HG03108 (cell line): ENCODE measurements around the gene ERI2.

Experiments used
- ATAC-seq: cut with Tn5 transposase; IDR thresholded peaks from one replicate; pipeline ENCODE4 v1.9.1; 2021; ENCODE audit warnings: moderate library complexity; ENCODE audit not compliant: unreplicated experiment

Gene ERI2, protein sequence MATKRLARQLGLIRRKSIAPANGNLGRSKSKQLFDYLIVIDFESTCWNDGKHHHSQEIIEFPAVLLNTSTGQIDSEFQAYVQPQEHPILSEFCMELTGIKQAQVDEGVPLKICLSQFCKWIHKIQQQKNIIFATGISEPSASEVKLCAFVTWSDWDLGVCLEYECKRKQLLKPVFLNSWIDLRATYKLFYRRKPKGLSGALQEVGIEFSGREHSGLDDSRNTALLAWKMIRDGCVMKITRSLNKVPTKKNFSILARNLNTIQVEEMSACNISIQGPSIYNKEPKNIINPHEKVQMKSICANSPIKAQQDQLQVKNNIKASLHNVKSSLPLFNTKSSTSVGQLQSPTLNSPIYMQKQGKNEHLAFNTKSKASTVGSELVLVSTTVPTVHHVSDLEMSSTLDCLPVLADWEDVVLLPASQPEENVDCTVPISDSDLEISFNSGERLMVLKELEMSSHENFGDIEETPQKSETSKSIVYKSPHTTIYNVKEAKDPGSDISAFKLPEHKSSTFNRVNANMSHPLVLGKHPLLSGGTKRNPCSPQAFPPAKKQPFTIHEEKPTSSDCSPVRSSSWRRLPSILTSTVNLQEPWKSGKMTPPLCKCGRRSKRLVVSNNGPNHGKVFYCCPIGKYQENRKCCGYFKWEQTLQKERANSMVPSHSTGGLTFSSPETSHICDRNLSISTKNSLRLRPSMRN

DNA sequence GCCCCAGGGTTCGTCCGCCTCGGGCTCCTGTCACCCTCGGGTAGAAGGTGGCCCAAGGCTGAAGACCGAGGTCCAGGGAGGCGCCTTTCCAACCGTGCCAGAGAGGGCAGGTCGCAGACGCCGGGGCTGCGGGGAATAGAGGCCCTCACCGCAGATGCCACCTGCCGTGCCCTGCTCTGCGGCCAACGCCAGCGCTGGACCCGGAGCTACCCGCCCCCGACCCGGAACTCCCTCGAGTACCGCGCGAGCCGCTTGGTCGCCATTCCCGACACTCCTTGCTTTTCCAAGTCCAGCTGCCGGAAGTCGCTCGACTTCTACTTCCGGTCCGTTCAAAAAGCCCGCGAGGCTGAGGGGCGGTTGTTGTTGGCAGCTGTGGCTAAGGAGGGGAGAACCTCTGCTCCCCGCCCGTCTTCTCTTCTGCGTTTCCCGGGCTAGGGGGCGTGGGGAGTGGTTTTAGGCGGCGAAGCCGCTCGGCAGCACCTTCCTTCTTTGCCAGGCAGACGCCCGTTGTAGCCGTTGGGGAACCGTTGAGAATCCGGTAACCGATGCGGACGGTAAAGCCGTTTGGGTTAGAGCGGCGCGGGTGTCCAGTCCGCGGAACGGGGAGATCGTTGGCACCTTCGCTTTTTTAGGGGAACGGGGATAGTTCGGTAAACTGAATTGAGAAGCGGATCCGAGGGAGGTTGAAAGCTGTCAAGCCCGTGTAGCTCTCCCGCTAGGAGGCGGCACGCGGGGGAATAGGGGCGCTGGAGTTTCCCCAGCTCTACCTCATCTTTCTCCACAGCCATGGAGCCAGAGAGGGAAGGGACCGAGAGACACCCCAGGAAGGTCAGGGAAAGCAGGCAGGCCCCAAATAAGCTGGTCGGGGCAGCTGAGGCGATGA is at the start of gene ERI2, which contains the start of gene REXO5:
ERI2 (minus strand) TSS at position 305 of the 883 bp plus-strand sequence; CDS start at position 263, 42 bp downstream.
REXO5 (plus strand) TSS at position 360 of the 883 bp plus-strand sequence; CDS start at position 787, 427 bp downstream.
- ATAC-seq, result peak; percentile 67

DNA sequence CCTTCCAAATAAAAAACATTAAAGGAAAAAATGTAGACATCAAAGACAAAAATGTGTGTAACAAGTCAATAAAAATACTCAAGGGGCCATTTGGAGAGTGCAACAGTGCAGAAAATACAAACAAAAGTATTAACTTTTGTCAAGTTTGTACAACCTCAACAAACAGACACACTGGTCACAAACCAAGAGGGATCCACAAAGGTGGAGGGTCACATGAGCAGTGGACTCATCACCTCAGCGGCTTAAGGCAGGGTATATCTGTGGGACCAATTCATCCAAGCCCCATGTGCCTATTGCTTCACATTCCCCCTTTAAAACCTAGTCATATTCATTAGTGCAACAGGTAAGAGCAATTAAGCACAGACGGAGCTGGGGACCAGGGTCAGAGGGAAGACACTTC is 48.7 kb upstream of the ERI2 start:
- ATAC-seq, result no peak

DNA sequence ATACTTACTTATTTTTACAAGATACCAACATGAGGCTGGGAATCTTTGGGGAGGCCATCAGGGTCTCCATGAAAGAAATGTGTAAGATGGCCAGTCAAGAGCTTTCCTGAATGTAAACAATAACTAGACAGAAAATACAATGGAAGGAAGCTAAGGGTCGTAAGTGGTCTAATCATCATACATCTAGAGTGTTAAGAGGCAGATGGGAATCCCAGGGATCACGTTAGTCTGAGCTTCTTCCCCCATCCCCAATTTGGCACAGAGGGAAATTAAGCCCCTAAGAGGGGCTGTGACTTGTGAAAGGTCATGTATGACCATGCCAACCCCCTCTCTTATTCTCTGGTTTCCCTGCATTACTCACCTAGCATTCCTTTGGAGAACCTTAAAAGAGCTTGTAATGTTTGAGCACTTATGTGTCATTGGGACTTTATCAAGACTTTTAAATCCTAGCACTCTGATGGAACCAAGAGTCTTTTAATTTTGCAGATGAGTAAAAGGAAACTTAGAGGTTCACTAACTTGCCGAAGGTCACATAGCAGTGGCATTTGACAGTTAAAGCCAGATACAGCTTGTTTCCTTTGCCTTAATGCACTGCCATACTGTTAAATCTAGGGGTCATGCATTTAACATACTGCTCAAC is 47.8 kb upstream of the ERI2 start:
- no peak for ATAC-seq

DNA sequence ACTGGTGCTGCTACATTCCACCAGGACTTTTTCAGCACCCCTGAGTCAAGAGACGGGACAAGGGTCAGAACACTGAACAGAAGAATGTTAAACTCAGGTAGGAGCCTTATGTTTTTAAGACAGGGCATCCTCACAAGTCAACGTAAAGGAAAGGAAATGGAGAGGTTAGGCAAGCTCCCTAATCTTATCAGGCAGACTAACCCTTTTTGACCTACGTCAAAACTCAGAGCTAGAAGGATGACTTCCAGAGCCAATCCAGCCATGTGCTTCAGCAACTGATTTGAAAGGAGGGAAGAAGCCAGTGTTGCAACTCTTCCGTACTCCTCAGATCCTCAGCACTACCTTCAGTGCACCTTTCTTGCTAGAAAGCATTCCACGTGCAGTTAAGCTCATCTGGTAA is 46.9 kb upstream of the ERI2 start:
- no peak for ATAC-seq

DNA sequence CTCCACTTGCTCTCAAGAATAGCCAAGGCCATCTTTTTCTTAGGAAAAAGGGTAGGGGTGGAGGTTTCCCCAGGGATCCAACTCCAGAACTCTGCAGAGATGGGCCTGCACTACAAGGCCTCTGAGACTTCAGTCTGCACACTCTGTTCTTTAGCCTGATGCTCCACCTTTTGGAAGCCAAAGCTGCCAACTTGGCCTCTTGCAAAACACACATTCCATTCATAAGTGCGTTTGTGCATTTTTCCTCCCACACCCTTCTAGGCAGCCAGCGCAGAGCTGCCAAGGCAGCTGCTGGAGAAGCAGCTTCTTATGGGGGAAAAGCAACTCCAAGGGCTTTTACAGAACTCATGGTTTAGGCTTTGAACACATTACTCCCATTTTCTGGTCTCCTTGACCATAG is 45.3 kb upstream of the ERI2 start:
- ATAC-seq, result no peak

DNA sequence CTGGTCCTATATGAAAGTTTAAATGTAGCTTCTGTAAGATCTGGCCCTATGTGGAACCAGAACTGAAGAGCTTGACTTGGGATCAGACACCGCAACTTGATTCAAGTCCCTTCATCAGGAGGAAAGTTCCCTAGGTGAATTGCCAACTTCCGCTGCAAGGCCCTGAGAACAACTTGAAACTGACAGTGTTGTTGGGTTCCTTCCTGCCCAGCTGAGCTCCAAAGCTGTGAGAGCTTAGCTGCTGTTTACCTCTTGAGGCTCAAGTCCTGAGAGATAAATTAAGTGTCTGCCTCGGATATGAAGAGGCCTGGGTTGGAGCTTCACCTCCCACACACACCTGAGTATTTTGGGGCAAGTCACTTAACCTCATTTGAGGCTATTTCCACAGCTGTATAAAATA is 44.7 kb upstream of the ERI2 start:
- ATAC-seq, result no peak

DNA sequence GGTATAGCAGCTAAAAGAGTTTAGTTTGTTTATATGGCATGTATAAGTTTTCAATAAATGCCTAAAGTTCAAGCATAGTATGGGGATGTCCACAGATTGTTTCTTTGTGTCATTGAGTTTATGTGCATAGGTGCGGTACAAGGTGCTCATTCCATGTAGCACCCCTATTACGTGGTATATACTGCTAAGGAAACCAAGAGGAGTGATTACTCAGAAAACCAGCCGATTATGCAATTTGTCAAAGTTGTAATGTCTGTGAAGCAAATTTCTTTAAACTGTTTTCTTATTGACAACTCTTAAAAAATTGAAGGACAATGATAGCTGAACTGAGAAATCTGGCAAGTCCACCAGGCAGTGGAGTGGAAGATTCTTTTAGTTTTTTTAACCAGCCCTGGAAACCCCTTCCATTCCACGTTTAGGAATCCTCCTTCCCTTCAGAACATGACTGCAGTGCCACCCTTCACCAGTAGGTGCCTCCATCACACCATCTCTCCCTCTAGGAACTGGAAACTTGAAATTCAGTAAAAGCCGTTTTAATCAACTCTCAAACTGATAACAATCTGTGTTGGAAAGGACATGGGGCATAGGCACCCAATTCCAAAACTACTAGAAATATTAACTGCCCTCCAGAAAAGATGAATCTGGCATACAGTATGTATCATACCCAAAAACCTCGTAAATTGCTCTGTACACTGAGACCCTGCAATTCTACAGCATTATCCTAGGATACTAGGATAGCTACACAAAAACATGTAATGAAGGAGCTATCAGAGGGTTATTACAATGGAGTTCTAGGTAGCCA is 43.5 kb upstream of the ERI2 start:
- no peak for ATAC-seq

DNA sequence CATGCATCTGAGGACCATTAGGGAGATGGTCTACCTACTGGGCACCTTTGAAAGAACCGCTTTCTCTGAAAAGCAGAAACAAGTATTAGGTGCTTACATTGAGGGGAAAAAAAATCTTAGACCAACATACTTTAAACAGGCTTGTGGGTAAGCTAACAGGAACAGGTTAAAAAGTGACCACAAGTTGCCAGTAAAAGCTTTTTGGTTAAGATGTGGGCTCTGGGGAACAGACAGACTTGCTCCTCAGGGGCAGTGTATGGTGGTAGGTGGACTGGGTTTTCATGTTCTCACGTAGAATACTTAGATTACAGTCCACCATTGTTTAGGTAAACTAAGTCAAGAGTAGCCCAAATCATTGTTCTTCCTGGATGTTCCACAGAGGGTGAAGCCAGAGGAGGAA is 41.3 kb upstream of the ERI2 start:
- ATAC-seq, result no peak

DNA sequence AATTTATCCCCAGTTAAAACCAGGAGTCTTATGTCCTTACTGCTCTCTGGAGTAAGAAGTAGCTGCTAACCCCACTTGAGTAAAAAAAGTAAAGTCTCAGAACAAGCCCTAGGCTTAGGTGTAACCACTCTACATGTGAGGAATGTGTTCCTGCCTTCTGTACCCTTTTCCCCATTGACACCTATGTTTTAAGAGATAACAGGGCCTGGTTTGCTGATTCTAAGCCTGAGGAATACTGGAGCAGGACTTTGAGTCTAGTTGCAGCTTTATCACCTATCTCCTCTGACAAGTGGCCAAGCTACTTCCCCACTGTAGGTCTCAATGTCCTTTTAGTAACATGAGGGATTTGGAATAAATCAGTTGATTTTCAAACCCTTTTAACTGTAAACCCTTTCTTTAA is 40.3 kb upstream of the ERI2 start:
- ATAC-seq, result no peak

DNA sequence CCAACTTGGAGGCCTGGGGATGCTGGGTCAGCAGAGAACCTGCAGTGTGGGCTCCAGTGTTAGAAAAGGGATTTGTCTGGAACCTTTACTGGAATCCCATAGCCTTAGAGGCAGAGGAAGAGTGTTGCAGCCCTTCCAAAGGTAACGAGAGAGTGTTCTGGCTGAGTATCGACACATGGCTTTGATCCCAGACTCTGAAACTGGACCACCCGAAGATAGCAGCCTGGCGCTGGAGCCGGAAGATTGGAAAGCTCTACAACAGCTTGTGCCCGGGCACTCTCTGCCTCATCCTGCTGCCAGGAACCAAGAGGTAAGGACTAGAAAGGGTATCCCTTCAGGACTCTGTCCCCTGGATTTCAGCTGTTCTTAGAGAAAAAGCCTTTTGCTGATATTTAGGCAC is 39.8 kb upstream of the ERI2 start:
- no peak for ATAC-seq

DNA sequence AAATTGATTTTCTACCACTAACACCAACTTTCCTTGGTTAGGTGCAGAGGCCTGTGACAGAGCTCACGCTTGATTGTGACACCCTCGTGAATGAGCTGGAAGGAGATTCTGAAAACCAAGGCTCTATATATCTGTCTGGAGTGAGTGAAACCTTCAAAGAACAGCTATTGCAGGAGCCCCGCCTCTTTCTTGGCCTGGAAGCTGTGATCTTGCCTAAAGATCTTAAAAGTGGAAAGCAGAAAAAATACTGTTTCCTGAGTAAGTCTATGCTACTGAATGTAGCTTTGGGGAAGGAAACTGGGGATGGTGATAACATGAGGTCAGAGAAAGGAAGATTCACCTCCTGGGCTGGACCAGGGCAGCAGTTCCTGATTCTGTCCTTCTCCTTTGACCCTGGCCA is 38.3 kb upstream of the ERI2 start:
- ATAC-seq, result no peak

DNA sequence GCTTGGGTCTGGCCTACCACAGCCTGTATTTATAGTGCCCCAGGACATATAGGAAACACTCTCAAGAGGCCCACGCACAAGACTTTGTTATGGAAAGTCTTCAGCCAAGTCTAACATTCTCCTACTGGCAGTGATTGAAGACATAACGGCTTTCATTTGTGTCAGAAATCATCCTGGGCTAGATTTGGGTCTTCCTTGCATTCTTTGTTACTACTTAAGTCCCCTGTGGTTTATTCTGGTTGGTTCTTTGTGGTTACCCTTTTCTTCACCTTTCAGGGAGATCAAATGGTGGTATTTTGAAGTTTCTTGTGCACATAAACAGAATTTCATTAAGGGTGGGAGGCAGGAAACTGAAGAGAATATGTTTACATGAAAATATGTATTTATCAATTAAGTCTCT is 37.8 kb upstream of the ERI2 start:
- ATAC-seq, result no peak

DNA sequence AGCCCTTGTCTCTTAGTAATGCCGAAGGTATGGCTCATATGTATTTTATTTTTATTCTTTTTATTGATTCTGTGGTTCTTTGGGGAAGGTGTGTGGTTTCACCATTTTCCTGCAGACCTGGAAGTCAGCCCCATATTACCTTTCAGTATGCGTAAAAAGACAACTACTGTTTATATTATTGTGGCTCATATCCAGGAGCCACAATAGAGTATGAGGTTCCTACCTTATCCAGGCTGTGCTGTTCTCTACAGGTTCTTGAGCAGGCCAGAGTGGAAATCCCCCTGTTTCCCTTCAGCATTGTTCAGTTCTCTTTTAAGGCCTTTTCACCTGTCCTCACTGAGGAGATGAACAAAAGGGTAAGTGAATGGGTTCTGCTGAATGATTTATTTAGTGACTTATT is 33.2 kb upstream of the ERI2 start:
- ATAC-seq, result no peak

DNA sequence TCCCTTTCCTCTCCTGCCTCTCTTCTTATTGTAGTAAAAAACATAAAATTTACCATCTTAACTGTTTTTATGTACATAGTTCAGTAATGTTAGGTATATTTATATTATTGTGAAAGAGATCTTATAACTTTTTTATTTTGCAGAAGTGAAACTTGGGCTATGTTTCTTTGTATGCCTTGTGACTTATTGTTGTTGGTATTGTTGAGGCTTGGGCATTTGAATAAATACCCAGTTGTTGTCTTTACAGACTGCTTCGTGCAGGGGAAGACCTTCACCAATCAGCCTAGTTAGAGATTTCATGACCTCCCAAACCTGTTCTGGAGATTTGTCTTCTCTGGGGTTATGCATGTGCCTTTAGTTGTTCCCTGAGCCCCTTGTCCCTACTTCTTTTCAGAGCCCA is 32.0 kb upstream of the ERI2 start:
- no peak for ATAC-seq

DNA sequence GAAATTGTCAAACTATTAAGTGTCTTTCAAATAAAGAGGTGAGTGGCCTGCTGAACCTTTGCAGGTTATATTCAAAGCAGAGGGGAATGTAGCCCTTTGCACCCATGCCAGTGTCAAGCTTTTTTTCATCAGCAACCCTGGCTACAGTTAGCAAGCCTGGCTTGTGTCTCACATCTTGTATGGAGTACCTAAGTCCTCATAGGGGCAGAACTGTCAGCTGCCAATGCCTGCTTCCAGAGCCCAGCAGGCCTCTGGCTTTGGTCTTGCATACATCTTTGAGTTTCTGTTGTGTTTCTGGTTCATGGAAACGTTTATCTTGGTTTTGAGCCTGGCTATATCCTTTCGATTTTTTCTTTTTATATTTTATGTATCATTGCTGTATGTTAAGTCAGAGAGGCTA is 26.8 kb upstream of the ERI2 start:
- ATAC-seq, result no peak

DNA sequence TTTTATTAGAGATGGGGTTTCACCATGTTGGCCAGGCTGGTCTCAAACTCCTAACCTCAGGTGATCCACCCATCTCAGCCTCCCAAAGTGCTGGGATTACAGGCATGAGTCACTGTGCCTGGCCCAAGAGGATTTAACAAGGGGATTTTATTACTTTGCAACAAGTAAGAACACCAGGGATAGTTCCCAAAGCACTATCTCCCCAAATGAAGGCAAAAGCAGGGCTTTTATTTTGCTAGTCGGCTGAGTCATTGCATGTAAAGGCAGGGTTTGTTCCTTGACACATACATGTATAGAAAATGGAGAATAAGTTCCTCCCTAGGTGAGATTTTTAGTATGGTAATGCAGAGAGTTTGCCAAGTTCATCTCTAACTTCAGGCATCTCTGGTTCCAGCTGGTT is 24.1 kb upstream of the ERI2 start:
- ATAC-seq, result no peak

DNA sequence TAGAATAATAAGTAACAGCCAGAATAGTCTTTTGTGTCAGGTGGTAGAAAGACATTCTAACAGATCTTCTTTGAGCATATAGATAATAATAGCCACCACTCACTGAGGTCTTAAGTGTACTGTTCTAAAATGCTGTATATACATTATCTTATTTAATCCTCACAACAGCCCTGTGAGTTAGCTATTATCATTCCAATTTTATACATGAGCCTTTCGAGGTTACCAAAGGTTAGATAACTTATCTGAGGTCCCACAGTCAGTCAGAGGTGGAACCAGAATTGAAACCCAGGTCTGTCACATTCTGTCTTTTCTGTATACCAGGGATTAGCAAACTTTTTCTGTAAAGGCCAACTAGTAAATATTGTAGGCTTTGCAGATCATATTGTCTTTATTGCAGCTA is 23.3 kb upstream of the ERI2 start:
- no peak for ATAC-seq

DNA sequence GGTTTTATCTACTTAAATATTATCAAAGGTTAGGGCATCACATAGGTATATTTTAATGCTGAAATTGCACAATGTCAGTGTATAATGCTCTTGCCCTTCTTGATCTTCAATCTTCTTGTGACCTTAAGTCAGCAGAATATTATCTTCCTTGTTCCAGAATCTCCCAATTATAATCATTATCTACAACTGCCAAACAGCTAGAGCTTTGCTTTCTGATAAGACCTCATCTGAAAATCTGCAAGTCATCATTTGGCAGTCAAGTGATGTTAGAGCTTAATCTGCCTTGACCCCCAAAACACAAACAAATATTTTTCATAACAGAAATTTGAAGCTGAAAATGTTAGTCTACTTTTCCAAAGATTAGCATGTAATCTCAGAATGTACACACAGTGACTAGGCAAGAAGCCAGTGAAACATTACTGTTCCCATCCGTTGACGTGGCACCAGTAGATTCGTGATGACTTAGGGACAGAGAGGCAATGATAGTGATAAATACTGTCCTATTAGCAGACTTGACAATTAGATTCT is 19.8 kb upstream of the ERI2 start:
- ATAC-seq, result no peak

DNA sequence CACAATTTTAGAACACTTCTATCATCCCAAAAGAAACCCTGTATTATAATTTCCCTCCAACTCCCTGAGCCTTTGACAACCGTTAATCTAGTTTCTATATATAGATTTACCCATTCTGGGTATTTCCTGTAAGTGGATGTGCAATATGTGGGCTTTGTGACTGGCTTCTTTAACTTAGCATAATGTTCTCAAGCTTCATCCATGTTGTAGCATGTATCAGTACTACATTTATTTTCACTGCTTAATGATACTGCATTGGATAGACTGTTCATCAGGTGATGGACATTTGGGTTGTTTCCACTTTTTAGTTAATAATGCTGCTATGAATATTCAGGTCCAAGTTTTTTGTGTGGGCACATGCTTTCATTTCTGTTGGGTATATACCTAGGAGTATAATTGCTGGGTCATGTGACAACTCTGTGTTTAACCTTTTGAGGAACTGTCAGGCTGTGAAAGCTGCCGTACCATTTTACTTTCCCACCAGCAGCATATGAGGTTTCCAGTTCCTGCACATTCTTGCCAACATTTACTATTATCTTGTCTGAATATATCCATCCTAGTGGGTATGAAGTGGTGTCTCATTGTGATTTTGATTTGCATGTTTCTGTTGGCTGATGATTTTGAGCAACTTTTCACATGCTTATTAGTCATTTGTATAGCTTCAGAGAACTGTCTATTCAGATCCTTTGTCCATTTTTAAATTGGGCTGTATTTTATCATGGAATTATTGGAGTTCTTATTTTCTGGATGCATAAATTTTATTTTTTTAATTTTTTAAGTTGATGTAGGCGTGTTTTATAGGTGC is 16.5 kb upstream of the ERI2 start:
- ATAC-seq, result no peak
